PFSK-1 (cell line): ENCODE data around the gene PTBP3.

Source experiments
- FOXP2 ChIP-seq: optimal IDR thresholded peaks from 2 replicates; pipeline ENCODE3; 2011; ENCODE audit warnings: borderline replicate concordance, control low read depth, inconsistent platforms; ENCODE audit not compliant: insufficient read depth; ENCODE audit errors: extremely low read length, extremely low read depth
- POLR2AphosphoS5 ChIP-seq: IDR thresholded peaks from 2 replicates; pipeline ENCODE4 v1.6.1; 2012; ENCODE audit warnings: low read depth, mild to moderate bottlenecking, control low read depth, low read length, moderate library complexity
- SIN3A ChIP-seq: IDR thresholded peaks from 2 replicates; pipeline ENCODE4 v1.6.1; 2012; ENCODE audit warnings: mild to moderate bottlenecking, low read length, moderate library complexity, borderline replicate concordance; ENCODE audit not compliant: insufficient read depth
- TAF1 ChIP-seq: IDR thresholded peaks from 2 replicates; pipeline ENCODE4 v1.6.1; 2012; ENCODE audit warnings: low read length, control low read depth, borderline replicate concordance; ENCODE audit not compliant: insufficient read depth
- TF ChIP-seq, protein P1 (sequence below), 2 experiments: IDR thresholded peaks; 2 replicates each; pipeline versions ENCODE4 v1.6.1 to v1.8.0; 2011 to 2012; ENCODE audit warnings: low read depth in 2 of 2, low read length in 2 of 2, control low read depth in 1 of 2, inconsistent platforms in 1 of 2, mild to moderate bottlenecking in 1 of 2, moderate library complexity in 1 of 2; ENCODE audit not compliant: insufficient read depth in 1 of 2

PTBP3 gene

DNA sequence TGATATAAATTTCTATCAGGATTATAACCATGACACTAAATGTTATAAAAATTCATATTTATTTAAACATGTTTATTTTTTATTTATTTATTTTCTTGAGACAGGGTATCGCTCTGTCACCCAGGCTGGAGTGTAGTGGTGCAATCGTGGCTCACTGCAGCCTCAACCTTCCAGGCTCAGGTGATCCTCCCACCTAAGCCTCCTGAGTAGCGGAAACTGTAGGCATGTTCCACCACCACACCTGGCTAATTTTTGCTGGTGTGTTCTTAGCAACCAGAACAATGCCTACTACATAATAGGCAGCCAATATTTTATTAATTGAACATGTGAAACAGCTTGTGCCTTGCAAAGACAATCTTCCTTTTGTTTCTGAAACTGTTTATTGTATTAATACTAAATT is 6.5 kb upstream of the PTBP3 start:
- TF ChIP-seq SIN3A, result no peak

DNA sequence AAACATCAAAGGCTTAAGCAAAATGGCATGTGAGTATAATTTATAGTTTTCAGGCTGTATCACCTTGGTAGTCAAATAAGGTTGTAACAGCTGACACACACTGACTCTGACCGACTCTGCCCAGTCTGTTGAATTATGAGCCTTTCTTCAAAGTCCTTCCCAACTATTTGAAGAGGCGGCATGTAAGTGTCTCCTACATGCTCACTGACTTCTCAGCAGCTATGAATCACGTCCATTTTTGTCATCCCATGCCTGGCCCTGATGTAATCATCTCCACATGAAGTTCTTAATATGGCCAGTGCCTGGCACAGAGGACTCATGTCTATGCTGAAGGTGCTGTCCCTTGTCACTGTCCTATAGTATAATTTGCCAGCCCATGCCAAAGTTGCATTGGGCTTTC is 5.1 kb upstream of the PTBP3 start:
- TF ChIP-seq, protein P1, sequence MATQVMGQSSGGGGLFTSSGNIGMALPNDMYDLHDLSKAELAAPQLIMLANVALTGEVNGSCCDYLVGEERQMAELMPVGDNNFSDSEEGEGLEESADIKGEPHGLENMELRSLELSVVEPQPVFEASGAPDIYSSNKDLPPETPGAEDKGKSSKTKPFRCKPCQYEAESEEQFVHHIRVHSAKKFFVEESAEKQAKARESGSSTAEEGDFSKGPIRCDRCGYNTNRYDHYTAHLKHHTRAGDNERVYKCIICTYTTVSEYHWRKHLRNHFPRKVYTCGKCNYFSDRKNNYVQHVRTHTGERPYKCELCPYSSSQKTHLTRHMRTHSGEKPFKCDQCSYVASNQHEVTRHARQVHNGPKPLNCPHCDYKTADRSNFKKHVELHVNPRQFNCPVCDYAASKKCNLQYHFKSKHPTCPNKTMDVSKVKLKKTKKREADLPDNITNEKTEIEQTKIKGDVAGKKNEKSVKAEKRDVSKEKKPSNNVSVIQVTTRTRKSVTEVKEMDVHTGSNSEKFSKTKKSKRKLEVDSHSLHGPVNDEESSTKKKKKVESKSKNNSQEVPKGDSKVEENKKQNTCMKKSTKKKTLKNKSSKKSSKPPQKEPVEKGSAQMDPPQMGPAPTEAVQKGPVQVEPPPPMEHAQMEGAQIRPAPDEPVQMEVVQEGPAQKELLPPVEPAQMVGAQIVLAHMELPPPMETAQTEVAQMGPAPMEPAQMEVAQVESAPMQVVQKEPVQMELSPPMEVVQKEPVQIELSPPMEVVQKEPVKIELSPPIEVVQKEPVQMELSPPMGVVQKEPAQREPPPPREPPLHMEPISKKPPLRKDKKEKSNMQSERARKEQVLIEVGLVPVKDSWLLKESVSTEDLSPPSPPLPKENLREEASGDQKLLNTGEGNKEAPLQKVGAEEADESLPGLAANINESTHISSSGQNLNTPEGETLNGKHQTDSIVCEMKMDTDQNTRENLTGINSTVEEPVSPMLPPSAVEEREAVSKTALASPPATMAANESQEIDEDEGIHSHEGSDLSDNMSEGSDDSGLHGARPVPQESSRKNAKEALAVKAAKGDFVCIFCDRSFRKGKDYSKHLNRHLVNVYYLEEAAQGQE (IDR thresholded peaks at IDR 0.05; ENCODE audit: insufficient read depth in 1 of 2, low read depth in 2 of 2, low read length in 2 of 2), result no peak
- no peak for TF ChIP-seq TAF1
- no peak for TF ChIP-seq SIN3A

GRCh38 chr9:112337547-112337946 is 4.1 kb upstream of the PTBP3 start:
- TF ChIP-seq SIN3A (no peak), TAF1 (no peak), FOXP2 (no peak)
- TF ChIP-seq, protein P1 (IDR thresholded peaks at IDR 0.05; ENCODE audit: insufficient read depth in 1 of 2, low read depth in 2 of 2, low read length in 2 of 2), result no peak

DNA sequence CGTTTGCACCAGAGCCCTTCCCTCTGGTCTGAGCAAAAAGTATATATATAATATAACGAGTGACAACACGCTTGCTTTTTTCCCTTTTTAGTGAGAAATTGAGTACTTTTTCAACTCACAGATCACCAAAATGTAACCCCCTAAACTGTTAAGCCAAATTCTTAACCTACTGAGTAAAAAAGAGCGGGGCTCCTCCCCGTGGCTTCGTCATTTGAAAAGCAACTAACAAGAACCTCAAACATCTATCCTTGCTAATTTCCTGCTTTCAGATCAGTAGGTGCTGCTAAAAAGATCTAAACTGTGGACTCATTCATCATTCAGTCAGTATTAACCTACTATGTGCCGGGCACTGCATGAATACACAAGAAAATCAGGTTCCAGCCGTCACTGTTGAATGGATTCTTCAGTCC is 1.0 kb upstream of the PTBP3 start:
- TF ChIP-seq TAF1, result no peak
- TF ChIP-seq POLR2AphosphoS5, result no peak
- TF ChIP-seq FOXP2, result no peak
- TF ChIP-seq SIN3A, result no peak
- TF ChIP-seq, protein P1 (IDR thresholded peaks at IDR 0.05; ENCODE audit: insufficient read depth in 1 of 2, low read depth in 2 of 2, low read length in 2 of 2), result no peak

DNA sequence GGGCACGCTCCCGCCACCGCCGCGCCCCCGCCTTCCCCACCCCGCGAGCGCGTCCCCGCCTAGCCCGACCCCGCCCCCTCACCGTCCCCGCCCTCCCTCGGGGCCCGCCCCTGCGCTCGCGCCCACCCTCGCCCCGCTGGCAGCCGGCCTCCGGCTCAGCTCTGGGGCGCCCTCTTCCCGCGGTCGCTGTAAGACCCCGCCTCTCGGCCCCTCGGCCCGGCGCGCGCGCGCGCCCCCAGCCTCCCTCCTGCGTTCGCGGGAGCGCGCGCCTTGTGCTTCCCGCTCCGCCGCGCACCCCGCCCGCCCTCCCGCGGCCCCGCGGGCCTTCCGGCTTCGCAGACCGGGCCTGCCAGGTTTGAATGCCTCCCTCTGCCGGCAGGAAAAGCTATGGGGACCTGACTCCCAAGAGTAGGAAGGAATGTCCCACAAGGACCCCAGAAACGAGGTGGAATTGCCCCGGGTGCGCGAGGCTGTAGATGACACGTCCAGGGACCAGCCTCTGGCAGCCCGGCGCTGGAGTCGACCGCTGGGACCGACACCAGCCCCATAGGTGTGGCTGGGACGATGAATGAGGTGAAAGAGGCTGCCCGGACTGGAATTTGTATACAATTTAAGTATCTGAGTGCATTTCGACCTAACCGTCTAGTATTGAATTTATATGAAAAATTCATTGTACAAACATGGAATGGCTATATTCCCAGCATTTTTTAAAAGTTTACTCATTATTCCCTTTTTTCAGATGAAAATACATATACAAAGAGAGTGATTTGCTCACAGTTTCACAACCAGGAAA is 416 bp upstream of the PTBP3 start:
- peak; percentile 16 for TF ChIP-seq FOXP2
- TF ChIP-seq POLR2AphosphoS5, result no peak
- no peak for TF ChIP-seq TAF1
- no peak for TF ChIP-seq SIN3A
- TF ChIP-seq, protein P1 (IDR thresholded peaks at IDR 0.05; ENCODE audit: insufficient read depth in 1 of 2, low read depth in 2 of 2, low read length in 2 of 2), result no peak

- TF ChIP-seq, protein P1 (IDR thresholded peaks at IDR 0.05; ENCODE audit: insufficient read depth in 1 of 2, low read depth in 2 of 2, low read length in 2 of 2), result no peak
- TF ChIP-seq SIN3A (no peak), FOXP2 (no peak), TAF1 (no peak), POLR2AphosphoS5 (no peak)
These were observed 794 bp downstream of the PTBP3 start for GRCh38 chr9:112332674-112332976.
